Gastroesophageal sphincter (tissue), 3 donors: ENCODE data around the gene TNS3.

Experiments
- CTCF ChIP-seq, 4 experiments: fragments of 200-600 bp in 2 of 4; fragments of 450-650 bp in 2 of 4; sonication (generic) in 1 of 4; IDR thresholded peaks; one replicate each; pipeline ENCODE4 v1.5.1; 2017 to 2019; ENCODE audit warnings: antibody characterized with exemption in 4 of 4, mild to moderate bottlenecking in 2 of 4, moderate library complexity in 2 of 4
- EP300 ChIP-seq: sonication (generic); formaldehyde crosslinking; IDR thresholded peaks from one replicate; pipeline ENCODE4 v1.6.1; 2017; ENCODE audit warnings: antibody characterized with exemption, mild to moderate bottlenecking
- POLR2A ChIP-seq, 2 donors: fragments of 450-650 bp; IDR thresholded peaks; one replicate each; pipeline ENCODE4 v1.6.1; 2017; ENCODE audit warnings: antibody characterized with exemption in 2 of 2, mild to moderate bottlenecking in 2 of 2, moderate library complexity in 1 of 2
- POLR2AphosphoS5 ChIP-seq: sonication (generic); formaldehyde crosslinking; IDR thresholded peaks from one replicate; pipeline ENCODE4 v1.6.1; 2017; ENCODE audit warnings: antibody characterized with exemption

DNA sequence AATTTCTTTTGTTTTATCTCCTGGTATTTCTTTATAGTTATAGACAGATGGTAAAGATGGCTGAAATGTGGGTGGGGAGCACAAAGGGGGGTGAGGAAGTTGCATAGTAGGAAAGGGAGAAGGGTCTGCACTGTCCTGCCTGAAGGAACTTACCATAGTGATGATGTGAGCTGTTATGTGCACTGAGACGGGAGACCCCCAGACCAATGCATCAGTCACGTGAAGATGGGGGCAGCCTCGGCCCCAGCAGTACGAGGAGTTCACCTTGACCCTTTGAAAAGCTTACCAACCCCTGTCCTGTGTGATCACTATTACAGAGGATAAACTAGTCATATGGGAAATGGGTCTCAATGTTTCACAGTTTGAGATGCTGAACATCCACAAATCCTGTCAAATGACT is 316.3 kb downstream of the TNS3 start:
- TF ChIP-seq CTCF (IDR thresholded peaks at IDR 0.05): no peak
- TF ChIP-seq POLR2AphosphoS5: no peak
- TF ChIP-seq EP300: no peak
- no peak for TF ChIP-seq POLR2A (IDR thresholded peaks at IDR 0.05)
